ENCODE data around the gene XPO1.
A peak's percentile ranks its signal among the peaks of the same experiment; 100 is the strongest.
"Not testable (repeated sequence)": the region's sequence is repeated elsewhere in the genome, so short reads cannot be mapped to it uniquely, and the experiment has no call there.

The XPO1 gene

GRCh38 chr2:61535449-61535848 lies 2.7 kb downstream of the XPO1 start:
- no peak for DNase-seq

DNA sequence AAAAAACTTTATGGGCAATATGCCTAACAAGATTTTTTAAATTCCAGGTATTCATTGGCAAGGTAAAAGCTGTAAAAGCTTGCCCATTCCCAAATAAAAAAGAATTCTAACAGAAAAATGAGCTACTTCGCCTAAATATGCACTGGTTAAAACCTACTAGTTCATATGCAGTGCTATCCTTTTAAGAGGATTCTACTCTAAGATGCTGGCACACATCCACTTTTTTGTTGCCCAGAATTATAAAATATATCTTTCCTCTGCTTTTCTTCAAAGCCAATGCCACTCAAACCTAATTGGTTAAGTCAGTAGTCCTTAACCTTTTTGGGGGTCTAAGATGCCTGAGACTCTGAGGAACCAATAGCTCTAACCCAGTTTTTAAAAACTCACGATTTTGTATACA lies 3.2 kb downstream of the XPO1 start:
- no peak for DNase-seq

- DNase-seq = no peak
These were observed 7.4 kb downstream of the XPO1 start for GRCh38 chr2:61530749-61531148.

- DNase-seq = no peak
These were observed 8.0 kb downstream of the XPO1 start for GRCh38 chr2:61529944-61530735.

DNA sequence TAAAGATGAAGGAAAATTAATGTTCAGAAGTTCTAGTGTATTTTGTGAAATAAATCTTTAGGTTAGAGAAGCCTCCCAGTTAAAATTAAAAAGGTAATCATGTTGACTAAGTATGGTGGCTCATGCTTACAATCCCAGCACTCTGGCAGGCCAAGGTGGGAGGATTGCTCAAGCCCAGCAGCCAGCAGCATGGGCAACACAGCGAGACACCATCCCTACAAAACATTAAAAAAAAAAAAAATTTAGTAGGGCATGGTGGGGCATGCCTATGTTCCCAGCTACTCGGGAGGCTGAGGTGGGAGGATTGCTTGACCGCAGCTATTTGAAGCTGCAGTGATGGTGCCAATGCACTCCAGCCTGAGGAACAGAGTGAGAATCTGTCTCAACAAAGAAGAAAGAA lies 17.9 kb downstream of the XPO1 start:
- no peak for DNase-seq

- DNase-seq = no peak
These were observed 25.3 kb downstream of the XPO1 start for GRCh38 chr2:61512768-61513398.

DNA sequence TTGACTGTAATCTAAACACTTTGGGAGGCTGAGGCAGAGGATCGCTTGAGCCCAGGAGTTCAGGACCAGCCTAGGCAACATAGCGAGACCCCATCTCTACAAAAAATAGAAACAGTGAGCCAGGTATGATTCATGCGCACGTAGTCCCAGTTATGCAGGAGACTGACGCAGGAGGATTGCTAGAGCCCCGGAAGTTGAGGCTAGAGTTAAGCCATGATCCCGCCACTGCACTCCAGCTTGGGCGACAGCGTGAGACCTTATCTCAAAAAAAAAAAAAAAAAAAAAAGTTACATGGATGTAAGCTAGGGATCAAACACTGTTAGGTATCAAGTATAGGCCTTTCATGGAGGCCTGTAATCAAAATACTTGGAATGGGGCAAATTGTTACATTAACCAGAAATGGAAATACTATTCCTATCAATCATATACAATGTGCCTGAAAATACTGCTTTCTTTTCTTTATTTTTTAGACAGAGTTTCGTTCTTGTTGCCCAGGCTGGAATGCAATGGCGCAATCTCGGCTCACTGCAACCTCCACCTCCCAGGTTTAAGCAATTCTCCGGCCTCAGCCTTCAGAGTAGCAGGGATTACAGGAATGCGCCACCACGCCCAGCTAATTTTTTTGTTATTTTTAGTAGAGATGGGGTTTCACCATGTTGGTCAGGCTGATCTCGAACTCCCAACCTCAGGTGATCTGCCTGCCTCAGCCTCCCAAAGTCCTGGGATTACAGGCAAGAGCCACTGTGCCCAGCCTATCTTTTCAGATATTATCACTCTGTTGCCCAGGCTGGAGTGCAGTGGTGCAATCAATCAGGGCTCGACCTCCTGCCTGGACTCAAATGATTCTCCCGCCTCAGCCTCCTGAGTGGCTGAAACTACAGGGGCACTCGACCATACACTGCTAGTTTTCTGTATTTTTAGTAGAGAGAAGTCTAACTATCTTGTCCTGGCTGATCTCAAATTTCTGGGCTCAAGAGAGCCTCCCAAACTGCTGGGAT lies 27.2 kb downstream of the XPO1 start:
- no peak for DNase-seq

GRCh38 chr2:61504949-61505348 lies 33.2 kb downstream of the XPO1 start:
- DNase-seq = no peak

- no peak for DNase-seq
These were observed 39.1 kb downstream of the XPO1 start for GRCh38 chr2:61499060-61499459.

- DNase-seq = no peak
These were observed 44.6 kb downstream of the XPO1 start for GRCh38 chr2:61493523-61493942.

GRCh38 chr2:61492476-61492875 lies 45.7 kb downstream of the XPO1 start:
- DNase-seq = no peak

DNA sequence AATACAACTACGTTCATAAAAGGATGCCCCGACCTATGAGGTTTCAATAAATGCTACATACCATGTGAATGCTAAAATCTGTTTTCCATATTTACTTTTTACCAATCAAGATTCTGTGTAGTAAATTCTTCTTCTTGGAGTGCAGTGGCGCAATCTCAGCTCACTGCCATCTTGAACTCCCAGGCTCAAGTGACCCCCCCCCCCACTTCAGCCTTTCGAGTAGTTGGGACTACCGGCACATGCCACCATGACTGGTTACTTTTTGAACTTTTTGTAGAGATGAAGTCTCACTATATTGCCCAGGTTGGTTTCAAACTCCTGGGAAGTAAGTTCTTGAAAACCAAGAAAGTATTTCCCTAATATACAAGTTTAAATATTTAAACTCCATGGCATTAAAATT lies 52.9 kb downstream of the XPO1 start:
- DNase-seq = no peak

DNA sequence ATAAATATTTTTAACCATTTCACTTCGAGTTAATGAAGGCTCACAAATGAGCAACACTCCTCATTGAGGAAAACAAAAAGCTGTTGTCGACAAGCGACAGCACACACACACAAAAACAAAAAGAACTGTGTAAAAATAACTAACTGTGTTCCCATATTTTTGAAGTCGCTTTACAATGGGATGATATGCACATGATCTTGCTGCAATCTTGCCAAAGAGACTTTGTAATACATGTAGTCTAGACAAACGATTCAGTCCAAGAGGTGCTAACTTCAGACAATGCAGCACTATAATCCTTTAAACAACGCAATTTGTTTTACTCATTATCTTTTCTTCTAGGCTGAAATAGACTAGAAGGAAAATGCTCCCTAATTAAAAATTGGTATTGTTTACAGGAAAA lies 60.1 kb downstream of the XPO1 start:
- no peak for DNase-seq

DNA sequence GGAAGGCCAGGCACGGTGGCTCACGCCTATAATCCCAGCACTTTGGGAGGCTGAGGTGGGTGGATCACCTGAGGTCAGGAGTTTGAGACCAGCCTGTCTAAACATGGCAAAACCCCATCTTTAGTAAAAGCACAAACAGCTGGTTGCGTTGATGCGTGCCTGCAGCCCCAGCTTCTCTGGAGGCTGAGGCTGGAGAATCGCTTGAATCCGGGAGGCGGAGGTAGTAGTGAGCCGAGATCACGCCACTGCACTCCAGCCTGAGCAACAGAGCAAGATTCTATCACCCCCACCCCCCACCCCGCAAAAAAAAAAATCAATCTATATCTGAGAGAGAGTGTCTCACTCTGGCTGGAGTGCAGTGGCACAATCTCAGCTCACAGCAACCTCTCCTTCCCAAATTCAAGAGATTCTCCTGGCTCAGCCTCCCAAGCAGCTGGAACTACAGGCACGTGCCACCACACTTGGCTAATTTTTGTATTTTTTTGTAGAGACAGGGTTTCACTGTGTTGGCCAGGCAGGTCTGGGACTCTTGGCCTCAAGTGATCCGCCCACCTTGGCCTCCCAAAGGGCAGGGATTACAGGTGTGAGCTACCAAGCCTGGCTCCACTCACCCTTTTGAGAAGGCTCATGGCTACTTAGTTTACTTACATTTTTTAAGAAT lies 61.1 kb downstream of the XPO1 start:
- not testable (repeated sequence) for DNase-seq

DNA sequence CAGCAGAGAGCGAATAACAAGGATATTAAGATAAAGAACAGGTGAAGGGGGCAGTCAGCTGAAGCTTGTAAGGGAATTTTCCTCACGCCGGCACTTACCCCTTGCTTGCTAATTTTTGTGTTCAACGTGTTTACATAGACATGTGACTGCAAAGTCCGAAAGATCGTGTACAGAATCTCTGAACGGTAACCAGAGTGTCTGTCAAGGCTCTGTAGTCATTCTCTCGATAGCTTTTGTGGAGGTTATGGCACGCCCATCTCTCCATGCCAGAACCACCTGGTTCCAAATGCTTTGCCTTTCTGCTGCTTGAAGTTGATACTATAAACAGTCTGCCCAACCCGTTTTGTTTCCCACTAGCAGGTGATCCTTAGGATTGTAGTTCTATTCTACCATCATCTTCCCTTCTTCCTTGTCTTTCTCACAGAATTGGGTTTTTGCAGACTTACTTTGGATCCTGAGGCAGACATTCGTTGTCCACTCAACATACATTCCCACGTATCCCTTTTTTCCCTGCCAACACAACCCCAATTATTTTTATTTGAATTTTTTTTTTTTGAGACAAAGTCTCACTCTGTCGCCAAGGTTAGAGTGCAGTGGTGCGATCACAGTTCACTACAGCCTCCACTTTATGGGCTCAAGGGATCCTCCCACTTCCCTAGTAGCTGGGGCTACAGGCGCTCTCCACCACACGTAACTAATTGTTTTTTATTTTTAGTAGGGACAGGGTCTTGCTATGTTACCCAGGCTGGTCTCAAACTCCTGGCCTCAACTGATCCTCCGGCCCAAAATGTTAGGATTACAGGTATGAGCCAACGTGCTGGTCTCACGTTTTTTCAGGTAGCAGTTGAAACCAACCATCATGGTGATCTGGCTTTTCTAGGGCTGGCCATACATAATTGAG lies 66.0 kb downstream of the XPO1 start:
- DNase-seq = no peak

DNA sequence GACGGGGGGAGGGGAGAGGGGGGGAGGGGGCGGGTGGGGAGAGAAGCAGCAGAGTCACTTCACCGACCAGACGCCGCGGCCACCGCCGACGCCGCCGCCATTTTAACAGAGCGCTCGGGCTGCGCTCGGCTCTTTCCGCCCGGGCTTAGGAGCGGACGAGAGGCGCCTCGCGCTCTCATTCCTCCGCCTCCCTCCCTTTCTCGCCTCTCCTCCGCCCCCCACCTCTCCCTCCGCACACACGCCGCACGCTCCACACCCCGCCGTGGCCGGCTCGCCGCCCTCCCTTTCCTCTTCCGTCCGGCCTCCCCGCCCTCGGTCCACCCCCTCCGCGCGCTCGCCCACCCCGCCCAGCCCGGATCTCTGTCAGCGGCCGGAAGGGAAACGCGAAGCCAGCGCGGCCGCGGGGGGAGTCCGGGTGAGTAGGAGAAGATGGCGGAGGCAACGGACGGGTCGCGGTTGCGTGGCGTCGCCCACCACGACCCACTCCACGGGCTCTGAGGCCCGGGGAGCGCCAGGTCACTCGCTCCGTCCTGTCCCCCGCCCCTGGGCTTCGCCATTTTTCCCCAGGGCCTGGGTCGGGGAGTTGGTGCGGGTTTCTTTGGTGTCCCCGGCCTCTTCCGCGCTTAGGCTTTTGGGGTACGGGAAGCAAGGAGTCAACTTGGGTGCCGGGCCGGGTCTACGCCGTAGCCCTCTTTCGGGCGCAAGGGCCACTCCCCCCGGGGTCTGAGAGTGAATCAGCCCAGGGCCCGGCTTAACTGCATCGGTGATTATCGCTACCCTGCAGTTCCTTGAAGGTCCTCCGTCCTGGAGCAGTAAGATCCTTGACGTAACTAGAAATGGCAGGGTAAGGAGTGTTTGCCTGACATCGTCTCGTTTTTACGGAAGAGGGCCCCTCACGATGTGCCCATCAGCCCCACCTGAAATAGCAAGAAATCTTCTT lies 66.9 kb downstream of the XPO1 start, which contains the start of gene USP34:
USP34 (minus strand) TSS at position 123 of the 940 bp plus-strand sequence. CDS start 395 bp downstream, outside the sequence.
- DNase-seq = peak; percentile 91

GRCh38 chr2:61470122-61470951 lies 67.8 kb downstream of the XPO1 start:
- peak; percentile 80 for DNase-seq

DNA sequence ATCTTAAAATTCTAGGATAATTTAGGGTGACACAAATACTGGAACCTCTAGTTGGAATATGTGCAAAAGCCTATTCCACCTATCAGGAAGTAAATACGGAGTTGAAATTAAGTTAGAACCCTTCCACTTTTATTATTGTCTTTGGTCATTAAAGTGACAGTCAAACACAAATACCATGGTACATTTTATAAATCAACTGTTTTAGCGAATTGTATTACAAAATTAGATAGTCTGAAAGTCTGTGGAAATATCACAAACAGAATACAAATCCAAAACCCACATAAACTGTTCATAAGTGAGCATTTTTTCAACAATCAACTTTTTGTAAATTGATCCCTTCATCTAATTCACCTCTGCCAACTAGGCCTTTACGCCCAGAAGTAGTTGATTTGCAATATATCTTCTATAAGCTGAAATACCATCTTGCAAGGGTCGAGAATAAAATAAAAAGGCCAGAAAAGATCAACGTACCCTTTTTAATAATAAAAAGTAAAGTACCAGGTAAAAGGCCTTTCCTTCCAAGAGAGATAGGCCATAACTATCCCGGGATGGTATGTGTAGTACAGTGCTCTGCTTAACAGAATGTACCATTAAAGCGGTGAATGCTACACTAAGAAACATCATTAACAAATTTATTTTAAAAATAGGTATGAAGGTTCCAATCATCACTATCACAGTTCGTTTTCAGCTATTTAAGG lies 68.6 kb downstream of the XPO1 start:
- DNase-seq = no peak

DNA sequence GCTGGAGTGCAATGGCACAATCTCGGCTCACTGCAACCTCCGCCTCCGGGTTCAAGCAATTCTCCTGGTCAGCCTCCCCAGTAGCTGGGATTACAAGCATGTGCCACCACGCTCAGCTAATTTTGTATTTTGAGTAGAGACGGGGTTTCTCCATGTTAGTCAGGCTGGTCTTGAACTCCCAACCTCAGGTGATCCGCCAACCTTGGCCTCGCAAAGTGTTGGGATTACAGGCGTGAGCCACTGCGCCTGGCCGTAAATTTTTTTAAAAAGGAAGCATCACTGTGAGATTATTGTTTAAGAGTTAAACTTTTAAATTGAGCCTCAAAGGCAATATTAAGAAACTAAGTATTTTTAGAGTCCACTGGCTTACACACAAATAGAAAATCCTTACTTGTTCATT lies 69.9 kb downstream of the XPO1 start:
- not testable (repeated sequence) for DNase-seq

All from T-helper 9 cell (primary cell).